ENCODE data around the gene RGL1. TPM values are rescaled to one million over a fixed set of nuclear protein-coding genes. Genes with fewer than 3 reads are reported as not detected.

RGL1 gene
- total RNA-seq, 1 experiment from 2014 or later = 1.3 TPM

DNA sequence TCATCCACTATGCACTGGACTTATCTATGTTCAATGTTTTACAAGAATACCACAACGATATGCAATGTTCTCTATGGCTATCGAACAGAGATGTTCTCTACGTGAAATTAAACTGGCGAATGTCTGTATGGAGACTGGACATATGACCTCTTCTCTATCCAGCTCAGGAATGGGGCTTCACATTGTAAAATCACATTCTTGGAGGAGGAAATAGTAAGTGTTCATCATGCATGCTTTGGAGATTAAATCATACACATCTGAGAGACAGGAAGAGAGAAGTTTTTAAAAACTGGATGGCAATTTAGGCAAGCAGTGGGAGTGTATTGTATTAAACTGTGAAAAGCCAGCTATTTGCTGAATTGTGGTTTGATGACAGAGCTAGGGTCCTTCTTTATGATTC, 47.9 kb upstream of the RGL1 start:
- no peak overlapping the region for H3K4me2 ChIP-seq (ENCODE audit: low read length)

More for the DNA sequence above, 47.9 kb upstream of the RGL1 start:
- ATAC-seq = no peak
- Histone ChIP-seq H3K9me3 (ENCODE audit: control insufficient read depth in 1 of 2, insufficient read depth in 1 of 2, low read depth in 1 of 2, low read length in 2 of 2) (no peaks in the 10 kb centered on the region), H3K36me3 (ENCODE audit: control insufficient read depth in 1 of 2, insufficient read depth in 2 of 2, low read length in 2 of 2) (no peaks in the 10 kb centered on the region), H3K4me3 (replicated peaks in 1 of 2; ENCODE audit: low read depth in 1 of 2, low read length in 2 of 2) (no peak overlapping the region), H3K9ac (ENCODE audit: low read length) (no peak overlapping the region), H3K4me1 (ENCODE audit: control insufficient read depth in 1 of 2, insufficient read depth in 2 of 2, low read length in 2 of 2) (peaks cover 0 to 6% of the 10 kb centered on the region in 2 experiments; a peak in 1 of 4 replicates), H3K27ac (ENCODE audit: low read depth, low read length) (no peak overlapping the region), H4K20me1 (ENCODE audit: insufficient read depth) (no peaks in the 10 kb centered on the region), H3K27me3 (ENCODE audit: insufficient read depth, low read length) (no peaks in the 10 kb centered on the region), H3K9me2 (ENCODE audit: insufficient read depth) (no peaks in the 10 kb centered on the region), H3K79me2 (ENCODE audit: insufficient read depth, low read length) (no peaks in the 10 kb centered on the region), H2AFZ (ENCODE audit: low read depth, low read length, poor library complexity, severe bottlenecking) (no peak overlapping the region)
- RAD21 ChIA-PET (ENCODE audit: low non-redundant PET in 1 of 2, low total read pairs in 2 of 2, uncharacterized antibody in 2 of 2, unreplicated experiment in 2 of 2) = no interaction called here
- POLR2A ChIA-PET = interaction anchor here (0.7 kb wide), 1 partner anchor 822 kb away, joined by 3 read pairs; no protein-coding TSS in a partner anchor
- intact Hi-C loops (cut with micrococcal nuclease) = no loop called here
- BruUV-seq (replicated peaks) = no TSS peak
- CTCF ChIA-PET = no interaction called here
- DNase-seq (ENCODE audit: low read depth, low spot score) = no peak
- TF ChIP-seq SRF (IDR thresholded peaks at IDR 0.05; ENCODE audit: low read depth) = no peak
- TF ChIP-seq JUND (IDR thresholded peaks at IDR 0.05) = no peak
- TF ChIP-seq, protein P1, sequence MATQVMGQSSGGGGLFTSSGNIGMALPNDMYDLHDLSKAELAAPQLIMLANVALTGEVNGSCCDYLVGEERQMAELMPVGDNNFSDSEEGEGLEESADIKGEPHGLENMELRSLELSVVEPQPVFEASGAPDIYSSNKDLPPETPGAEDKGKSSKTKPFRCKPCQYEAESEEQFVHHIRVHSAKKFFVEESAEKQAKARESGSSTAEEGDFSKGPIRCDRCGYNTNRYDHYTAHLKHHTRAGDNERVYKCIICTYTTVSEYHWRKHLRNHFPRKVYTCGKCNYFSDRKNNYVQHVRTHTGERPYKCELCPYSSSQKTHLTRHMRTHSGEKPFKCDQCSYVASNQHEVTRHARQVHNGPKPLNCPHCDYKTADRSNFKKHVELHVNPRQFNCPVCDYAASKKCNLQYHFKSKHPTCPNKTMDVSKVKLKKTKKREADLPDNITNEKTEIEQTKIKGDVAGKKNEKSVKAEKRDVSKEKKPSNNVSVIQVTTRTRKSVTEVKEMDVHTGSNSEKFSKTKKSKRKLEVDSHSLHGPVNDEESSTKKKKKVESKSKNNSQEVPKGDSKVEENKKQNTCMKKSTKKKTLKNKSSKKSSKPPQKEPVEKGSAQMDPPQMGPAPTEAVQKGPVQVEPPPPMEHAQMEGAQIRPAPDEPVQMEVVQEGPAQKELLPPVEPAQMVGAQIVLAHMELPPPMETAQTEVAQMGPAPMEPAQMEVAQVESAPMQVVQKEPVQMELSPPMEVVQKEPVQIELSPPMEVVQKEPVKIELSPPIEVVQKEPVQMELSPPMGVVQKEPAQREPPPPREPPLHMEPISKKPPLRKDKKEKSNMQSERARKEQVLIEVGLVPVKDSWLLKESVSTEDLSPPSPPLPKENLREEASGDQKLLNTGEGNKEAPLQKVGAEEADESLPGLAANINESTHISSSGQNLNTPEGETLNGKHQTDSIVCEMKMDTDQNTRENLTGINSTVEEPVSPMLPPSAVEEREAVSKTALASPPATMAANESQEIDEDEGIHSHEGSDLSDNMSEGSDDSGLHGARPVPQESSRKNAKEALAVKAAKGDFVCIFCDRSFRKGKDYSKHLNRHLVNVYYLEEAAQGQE (IDR thresholded peaks at IDR 0.05; ENCODE audit: low read depth) = no peak
- TF ChIP-seq ZFX (IDR thresholded peaks at IDR 0.05) = no peak
- no peak for TF ChIP-seq FOSL1 (IDR thresholded peaks at IDR 0.05; ENCODE audit: low read depth)
- TF ChIP-seq EZH2phosphoT487 (IDR thresholded peaks at IDR 0.05; ENCODE audit: borderline replicate concordance) = no peak
- TF ChIP-seq ZBTB33 (IDR thresholded peaks at IDR 0.05; ENCODE audit: extremely low read depth, insufficient replicate concordance, low read length) = no peak
- TF ChIP-seq SIN3A (IDR thresholded peaks at IDR 0.05; ENCODE audit: low read depth) = no peak
- TF ChIP-seq YY1 (IDR thresholded peaks at IDR 0.05; ENCODE audit: extremely low read depth, insufficient replicate concordance, low read depth, low read length) = no peak
- TF ChIP-seq EZH2 (IDR thresholded peaks at IDR 0.05) = no peak
- no peak for TF ChIP-seq CTCF (IDR thresholded peaks at IDR 0.05 in 2 of 3, conservative IDR thresholded peaks at IDR 0.05 in 1 of 3; ENCODE audit: borderline replicate concordance in 1 of 3, insufficient read depth in 1 of 3, low read depth in 2 of 3, low read length in 2 of 3)
- TF ChIP-seq RAD21 (IDR thresholded peaks at IDR 0.05; ENCODE audit: low read depth) = no peak
- TF ChIP-seq CBX3 (IDR thresholded peaks at IDR 0.05; ENCODE audit: low read depth) = no peak
- TF ChIP-seq TCF7L2 (IDR thresholded peaks at IDR 0.05; ENCODE audit: borderline replicate concordance, extremely low read depth, insufficient read depth, insufficient read length) = no peak
- TF ChIP-seq CEBPB (IDR thresholded peaks at IDR 0.05; ENCODE audit: low read depth) = no peak
- TF ChIP-seq, protein P2, sequence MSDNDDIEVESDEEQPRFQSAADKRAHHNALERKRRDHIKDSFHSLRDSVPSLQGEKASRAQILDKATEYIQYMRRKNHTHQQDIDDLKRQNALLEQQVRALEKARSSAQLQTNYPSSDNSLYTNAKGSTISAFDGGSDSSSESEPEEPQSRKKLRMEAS (IDR thresholded peaks at IDR 0.05) = no peak
- TF ChIP-seq SP1 (IDR thresholded peaks at IDR 0.05; ENCODE audit: low read depth) = no peak
- TF ChIP-seq ATF3 (IDR thresholded peaks at IDR 0.05) = no peak
- no peak for TF ChIP-seq ELF1 (IDR thresholded peaks at IDR 0.05; ENCODE audit: borderline replicate concordance, low read depth)
